VCaP (cell line): Measurements from ENCODE around the gene BLTP3B.

ENCODE experiments used
- H3K27ac ChIP-seq: fragments of 450-650 bp; 2 replicates; pipeline ENCODE4 v1.5.1; 2017
- TF ChIP-seq, protein P1 (sequence below): fragments of 450-650 bp; conservative IDR thresholded peaks from 2 replicates; pipeline ENCODE4 v1.5.1; 2017; ENCODE audit warnings: mild to moderate bottlenecking, moderate library complexity

Gene BLTP3B

DNA sequence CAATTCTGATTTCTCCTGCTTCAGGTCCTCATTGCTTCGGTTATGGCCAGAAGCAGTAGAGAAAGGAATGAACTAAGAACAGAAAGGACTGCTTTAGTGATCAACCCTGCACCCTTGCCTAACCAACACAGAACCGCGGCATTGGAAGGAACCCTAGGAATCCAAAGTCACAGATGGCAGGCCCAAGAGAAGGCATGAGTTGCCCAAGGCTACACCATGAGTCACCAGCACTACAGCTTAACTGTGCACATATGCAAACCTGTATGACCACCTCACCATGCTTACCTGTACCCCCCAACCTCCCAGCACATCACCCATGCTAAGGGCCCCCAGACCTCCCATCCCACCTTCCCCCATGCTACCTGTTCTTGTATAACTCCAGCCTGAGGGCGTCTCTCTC is 25.9 kb upstream of the BLTP3B start:
- TF ChIP-seq, protein P1, sequence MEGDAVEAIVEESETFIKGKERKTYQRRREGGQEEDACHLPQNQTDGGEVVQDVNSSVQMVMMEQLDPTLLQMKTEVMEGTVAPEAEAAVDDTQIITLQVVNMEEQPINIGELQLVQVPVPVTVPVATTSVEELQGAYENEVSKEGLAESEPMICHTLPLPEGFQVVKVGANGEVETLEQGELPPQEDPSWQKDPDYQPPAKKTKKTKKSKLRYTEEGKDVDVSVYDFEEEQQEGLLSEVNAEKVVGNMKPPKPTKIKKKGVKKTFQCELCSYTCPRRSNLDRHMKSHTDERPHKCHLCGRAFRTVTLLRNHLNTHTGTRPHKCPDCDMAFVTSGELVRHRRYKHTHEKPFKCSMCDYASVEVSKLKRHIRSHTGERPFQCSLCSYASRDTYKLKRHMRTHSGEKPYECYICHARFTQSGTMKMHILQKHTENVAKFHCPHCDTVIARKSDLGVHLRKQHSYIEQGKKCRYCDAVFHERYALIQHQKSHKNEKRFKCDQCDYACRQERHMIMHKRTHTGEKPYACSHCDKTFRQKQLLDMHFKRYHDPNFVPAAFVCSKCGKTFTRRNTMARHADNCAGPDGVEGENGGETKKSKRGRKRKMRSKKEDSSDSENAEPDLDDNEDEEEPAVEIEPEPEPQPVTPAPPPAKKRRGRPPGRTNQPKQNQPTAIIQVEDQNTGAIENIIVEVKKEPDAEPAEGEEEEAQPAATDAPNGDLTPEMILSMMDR: no peak
- no peak overlapping the region for H3K27ac ChIP-seq

DNA sequence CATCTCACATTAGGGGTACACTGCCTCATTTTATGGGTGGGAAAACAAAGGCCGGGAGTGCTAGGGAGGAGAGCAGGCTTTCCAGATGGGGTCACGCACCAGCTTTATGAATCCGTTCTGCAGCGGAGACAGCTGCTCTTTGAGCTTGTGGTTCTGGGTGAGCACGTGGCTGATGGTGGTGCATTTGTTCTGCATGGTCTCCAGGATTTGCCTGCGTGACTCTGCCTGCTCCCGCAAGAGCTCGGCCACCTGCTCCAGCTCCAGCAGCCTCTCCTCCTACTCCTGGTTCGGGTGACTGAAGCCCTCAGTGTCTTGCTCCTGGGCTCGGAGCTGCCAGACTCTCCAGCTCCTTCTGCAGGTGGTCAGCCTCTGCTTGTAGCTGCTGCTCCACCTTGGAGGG is 23.6 kb upstream of the BLTP3B start:
- TF ChIP-seq, protein P1: no peak
- no peak overlapping the region for H3K27ac ChIP-seq

DNA sequence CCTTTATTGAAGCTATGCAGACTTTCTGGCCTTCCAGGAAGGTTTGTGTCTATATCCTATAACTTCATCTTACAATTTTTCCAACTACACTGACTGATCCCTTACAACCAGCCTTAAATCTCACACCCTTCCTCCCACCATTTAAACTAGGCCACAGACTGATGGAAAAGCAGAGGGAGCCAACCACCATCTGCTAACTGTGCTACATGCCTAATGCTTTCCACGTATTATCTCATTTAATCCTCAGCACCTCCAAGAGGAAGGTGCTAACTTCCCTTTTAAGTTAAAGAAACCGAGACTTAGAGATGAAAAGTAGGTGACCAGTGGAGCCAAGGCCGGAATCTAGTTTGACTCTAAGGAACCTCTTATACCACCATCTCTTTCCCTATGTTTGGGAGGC is 22.7 kb upstream of the BLTP3B start:
- TF ChIP-seq, protein P1: no peak
- no peak overlapping the region for H3K27ac ChIP-seq

DNA sequence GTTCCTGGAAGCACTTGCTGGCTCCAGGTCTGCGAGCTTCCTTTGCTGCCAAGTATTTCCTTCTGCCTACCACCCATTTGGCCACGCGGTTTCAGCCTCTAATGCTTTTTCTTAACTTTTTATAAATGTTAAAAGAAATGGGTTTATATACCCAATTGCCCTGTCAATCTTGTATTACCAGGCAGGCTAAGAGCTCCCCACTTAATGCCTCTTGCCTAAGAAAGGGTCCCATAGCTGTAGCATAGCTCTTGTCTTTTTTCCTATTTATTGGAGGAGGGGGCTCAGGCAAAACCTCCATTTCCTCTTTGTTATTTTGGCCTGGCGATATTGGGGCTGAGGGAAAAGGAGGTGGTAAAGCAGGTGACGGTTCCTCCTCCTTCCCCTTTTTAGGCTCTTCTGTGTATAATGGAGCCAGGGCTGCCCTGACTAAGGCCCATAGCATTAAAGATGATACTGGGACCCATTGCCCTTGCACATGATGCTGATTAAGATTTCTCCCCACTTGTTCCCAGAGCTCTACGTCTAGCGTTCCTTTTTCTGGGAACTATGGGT is 21.6 kb upstream of the BLTP3B start:
- TF ChIP-seq, protein P1: no peak; the same call in none of the 2 replicates
- H3K27ac ChIP-seq: peak overlapping the region; percentile 77

DNA sequence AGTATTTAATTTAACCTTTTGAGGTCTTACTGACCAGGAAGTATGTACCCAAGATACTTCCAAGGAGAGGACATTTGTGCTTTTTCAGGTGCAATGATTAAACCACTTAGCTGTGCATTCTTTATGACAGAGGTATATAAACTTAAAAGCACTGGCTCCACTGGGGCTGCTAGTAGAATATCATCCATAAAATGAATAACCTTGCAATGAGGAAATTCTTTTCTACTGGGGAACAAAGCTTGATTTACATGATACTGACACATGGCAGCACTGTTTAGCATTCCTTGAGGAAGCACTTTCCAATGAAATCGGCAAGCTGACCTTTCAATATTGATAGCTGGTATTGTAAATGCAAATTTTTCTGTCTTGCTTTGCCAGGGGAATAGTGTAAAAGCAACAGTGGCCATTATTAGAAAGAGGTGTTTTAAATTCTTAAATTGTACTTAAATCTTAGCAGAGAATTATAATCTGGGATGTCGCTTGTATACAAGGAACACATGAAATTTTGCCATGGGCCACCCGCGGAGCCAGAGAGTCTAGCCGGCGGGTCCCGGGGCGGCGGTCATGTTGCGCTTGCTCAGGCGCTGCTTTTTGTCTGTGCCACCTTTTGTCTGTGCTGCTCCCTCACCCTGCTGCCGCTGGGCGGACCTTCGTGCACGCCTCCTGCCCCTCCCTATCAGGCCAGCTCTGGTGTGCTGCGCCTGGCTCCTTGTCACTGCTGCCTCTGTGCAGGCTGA is 20.9 kb upstream of the BLTP3B start:
- TF ChIP-seq, protein P1: peak; percentile 69
- peak overlapping the region; percentile 77 for H3K27ac ChIP-seq

DNA sequence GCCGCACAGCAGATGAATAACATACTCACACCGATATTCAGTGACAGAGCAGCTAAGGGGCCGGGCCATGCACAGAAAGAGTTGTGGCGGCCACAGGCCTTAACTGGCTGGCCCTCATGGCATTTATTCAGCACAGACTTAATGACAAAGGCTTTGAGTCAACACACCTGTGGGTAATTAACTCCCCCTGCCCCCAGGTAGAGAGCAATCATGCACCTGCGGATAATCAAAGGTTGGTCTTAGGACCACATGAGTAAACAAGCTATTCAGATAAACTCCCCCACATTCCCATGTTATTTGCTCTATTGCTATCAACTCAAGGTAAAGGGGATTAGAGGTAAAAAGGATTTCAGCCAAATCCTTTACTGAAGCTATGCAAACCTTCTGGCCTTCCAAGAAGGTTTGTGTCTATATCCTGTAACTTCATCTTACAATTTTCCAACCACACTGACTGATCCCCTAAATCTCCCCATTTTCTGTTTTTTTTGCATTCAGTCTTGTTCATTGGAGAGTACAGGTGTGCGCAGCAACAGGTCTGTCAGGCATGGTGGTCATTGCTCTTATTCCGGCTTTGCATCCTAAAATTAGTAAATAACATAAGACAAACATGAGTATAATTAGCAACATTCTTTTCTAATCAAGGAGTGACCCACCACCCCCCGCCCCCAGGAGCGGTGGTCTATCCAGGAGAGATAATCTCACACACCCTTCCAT is 16.9 kb upstream of the BLTP3B start:
- TF ChIP-seq, protein P1: no peak
- H3K27ac ChIP-seq: no peak overlapping the region

DNA sequence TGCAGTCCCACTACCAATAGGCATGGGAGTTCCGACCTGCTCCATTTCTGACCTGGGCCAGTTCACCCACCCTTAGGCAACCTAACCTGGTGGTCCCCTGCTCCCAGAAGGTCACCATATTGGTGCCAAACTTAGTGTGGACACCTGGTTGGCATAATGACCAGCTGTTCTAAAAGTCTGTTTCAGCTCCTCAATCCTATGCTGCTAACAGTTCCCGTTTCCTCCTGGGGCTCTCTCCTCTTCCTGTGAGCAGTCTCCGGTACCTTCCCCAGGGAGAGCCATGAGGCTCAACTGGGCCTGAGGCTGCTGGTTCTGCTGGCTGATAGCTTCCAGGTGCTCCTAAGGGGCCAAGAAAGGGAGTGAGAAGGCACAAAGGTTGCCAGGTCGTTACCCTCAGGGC is 15.9 kb upstream of the BLTP3B start:
- no peak overlapping the region for H3K27ac ChIP-seq
- TF ChIP-seq, protein P1: no peak
